Central memory CD8-positive, alpha-beta T cell (primary cell): ENCODE results near the gene ZNF226.
"Not testable (repeated sequence)": the region's sequence is repeated elsewhere in the genome, so short reads cannot be mapped to it uniquely, and the experiment has no call there.

Experiments
- ATAC-seq: fragments of 150-1000 bp; cut with Tn5 transposase; replicated peaks from 2 replicates; pipeline ENCODE4 v1.10.0; 2022; ENCODE audit warnings: mild to moderate bottlenecking, moderate FRiP score, moderate number of reproducible peaks; ENCODE audit not compliant: poor library complexity, severe bottlenecking; ENCODE audit errors: extremely low read depth
- DNase-seq, 2 donors: peaks; one replicate each; pipeline ENCODE4 v3.0.0; 2021; ENCODE audit warnings: low spot score in 2 of 2
- H3K27ac Mint-ChIP-seq: one replicate; pipeline ENCODE4 v1.8.0; 2022; ENCODE audit warnings: low read depth, mild to moderate bottlenecking, moderate library complexity, mixed read lengths
- H3K27me3 Mint-ChIP-seq: one replicate; pipeline ENCODE4 v1.8.0; 2022; ENCODE audit warnings: mixed read lengths
- H3K36me3 Mint-ChIP-seq: one replicate; pipeline ENCODE4 v1.8.0; 2022; ENCODE audit warnings: mild to moderate bottlenecking, moderate library complexity, mixed read lengths; ENCODE audit not compliant: insufficient read depth
- H3K4me1 Mint-ChIP-seq: one replicate; pipeline ENCODE4 v1.8.0; 2022; ENCODE audit warnings: mixed read lengths
- H3K4me3 Mint-ChIP-seq: one replicate; pipeline ENCODE4 v1.8.0; 2022; ENCODE audit warnings: mild to moderate bottlenecking, moderate library complexity, mixed read lengths
- H3K9me3 Mint-ChIP-seq: one replicate; pipeline ENCODE4 v1.8.0; 2022; ENCODE audit warnings: mixed read lengths

Gene ZNF226

GRCh38 chr19:44220761-44221160 lies 55.9 kb downstream of the ZNF226 start:
- H3K27ac Mint-ChIP-seq, H3K4me3 Mint-ChIP-seq, H3K9me3 Mint-ChIP-seq, ATAC-seq, H3K27me3 Mint-ChIP-seq, DNase-seq: not testable (repeated sequence)
- Mint-ChIP-seq H3K4me1 (peaks cover 22% of the 10 kb centered on the region), H3K36me3 (peaks cover 41% of the 10 kb centered on the region)

DNA sequence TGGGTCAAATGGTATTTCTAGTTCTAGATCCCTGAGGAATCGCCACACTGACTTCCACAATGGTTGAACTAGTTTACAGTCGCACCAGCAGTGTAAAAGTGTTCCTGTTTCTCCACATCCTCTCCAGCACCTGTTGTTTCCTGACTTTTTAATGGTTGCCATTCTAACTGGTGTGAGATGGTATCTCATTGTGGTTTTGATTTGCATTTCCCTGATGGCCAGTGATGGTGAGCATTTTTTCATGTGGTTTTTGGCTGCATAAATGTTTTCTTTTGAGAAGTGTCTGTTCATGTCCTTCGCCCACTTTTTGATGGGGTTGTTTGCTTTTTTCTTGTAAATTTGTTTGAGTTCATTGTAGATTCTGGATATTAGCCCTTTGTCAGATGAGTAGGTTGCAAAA lies 56.4 kb downstream of the ZNF226 start:
- Mint-ChIP-seq H3K36me3 (peaks cover 36% of the 10 kb centered on the region), H3K4me1 (peaks cover 20% of the 10 kb centered on the region)
- H3K9me3 Mint-ChIP-seq, H3K27me3 Mint-ChIP-seq, ATAC-seq, H3K4me3 Mint-ChIP-seq, DNase-seq, H3K27ac Mint-ChIP-seq: not testable (repeated sequence)
